GM06990 (cell line): Measurements from ENCODE around the gene RAB38.

Source experiments
- DNase-seq: peaks from one replicate; pipeline ENCODE4 v3.0.0-alpha.2; 2011; ENCODE audit not compliant: insufficient read length; ENCODE audit errors: extremely low read depth
- H3K27me3 ChIP-seq: replicated peaks from 2 replicates; pipeline ENCODE4 v1.6.0; 2011; ENCODE audit warnings: low read length; ENCODE audit not compliant: control insufficient read depth, insufficient read depth
- H3K36me3 ChIP-seq: 2 replicates; pipeline ENCODE4 v1.5.1; 2011; ENCODE audit warnings: low read length; ENCODE audit not compliant: control insufficient read depth, insufficient read depth
- H3K4me3 ChIP-seq: replicated peaks from 2 replicates; pipeline ENCODE4 v1.5.1; 2011; ENCODE audit warnings: low read depth, mild to moderate bottlenecking, control low read depth, low read length
- TF ChIP-seq, protein P1 (sequence below): IDR thresholded peaks from 2 replicates; pipeline ENCODE4 v1.5.1; 2011; ENCODE audit warnings: low read length, control low read depth, mild to moderate bottlenecking, inconsistent platforms; ENCODE audit not compliant: insufficient read depth, poor library complexity, severe bottlenecking

The RAB38 gene

DNA sequence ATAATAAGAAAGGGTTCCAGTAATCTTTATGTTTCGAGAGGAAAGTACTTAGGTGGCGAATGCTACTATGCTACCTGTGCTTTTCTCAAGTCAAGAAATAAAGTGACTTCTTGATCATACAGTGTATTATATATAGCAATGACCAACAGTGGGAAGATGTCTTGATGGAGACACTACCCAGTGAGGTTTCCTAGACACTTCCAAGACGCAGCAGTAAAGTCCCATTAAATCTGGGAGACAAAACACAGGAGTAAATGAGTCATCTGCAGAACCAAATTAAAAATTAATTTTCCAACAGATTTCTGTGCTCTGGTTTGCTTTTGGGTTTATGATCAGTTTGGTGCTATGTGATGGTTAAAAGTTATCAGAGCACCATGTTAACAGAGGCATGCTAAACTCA, 29.1 kb upstream of the RAB38 start:
- DNase-seq = no peak
- Histone ChIP-seq H3K36me3 (no peaks in the 10 kb centered on the region), H3K27me3 (no peaks in the 10 kb centered on the region), H3K4me3 (no peak overlapping the region)
- TF ChIP-seq, protein P1, sequence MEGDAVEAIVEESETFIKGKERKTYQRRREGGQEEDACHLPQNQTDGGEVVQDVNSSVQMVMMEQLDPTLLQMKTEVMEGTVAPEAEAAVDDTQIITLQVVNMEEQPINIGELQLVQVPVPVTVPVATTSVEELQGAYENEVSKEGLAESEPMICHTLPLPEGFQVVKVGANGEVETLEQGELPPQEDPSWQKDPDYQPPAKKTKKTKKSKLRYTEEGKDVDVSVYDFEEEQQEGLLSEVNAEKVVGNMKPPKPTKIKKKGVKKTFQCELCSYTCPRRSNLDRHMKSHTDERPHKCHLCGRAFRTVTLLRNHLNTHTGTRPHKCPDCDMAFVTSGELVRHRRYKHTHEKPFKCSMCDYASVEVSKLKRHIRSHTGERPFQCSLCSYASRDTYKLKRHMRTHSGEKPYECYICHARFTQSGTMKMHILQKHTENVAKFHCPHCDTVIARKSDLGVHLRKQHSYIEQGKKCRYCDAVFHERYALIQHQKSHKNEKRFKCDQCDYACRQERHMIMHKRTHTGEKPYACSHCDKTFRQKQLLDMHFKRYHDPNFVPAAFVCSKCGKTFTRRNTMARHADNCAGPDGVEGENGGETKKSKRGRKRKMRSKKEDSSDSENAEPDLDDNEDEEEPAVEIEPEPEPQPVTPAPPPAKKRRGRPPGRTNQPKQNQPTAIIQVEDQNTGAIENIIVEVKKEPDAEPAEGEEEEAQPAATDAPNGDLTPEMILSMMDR = no peak

DNA sequence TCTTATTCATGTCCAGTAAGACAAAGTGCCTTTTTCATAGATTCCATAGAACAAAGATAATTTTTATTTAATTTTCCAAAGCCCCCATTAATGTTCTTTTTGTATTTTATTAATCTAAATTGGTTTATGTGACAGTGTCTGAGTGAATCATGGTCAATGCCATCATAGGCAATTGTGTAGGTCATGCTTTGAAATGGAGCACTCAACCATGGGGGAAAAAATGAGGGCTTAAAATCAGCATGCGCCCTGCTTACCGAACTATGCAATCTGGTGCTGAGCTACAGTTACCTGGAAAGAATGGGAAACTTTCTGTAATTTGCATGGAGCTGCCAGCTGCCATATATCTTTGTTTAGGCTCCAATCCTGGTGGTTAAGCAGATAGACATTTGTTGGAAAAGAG, 28.4 kb upstream of the RAB38 start:
- H3K4me3 ChIP-seq = no peak overlapping the region
- TF ChIP-seq, protein P1 = no peak
- no peak for DNase-seq
- no peaks in the 10 kb centered on the region for H3K36me3 ChIP-seq
- no peaks in the 10 kb centered on the region for H3K27me3 ChIP-seq

DNA sequence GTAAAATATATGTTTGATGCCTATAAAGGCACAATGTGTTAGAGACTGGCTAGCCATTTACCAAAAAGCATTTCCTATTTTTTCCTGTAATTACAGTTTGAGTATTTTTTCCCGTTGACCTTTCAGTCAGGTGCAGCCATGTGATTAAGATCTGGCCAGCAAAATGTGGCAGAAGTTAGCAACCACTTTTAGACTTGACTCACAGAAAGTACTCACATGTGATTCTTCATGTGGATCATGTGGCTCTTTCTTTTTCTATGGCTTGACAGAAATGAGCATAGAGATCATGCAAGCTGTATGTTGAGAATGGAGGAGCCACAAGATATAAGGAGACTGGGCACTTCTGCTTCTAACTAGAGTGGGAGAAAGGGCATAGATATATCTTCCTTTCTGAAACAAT, 27.3 kb upstream of the RAB38 start:
- DNase-seq = no peak

DNA sequence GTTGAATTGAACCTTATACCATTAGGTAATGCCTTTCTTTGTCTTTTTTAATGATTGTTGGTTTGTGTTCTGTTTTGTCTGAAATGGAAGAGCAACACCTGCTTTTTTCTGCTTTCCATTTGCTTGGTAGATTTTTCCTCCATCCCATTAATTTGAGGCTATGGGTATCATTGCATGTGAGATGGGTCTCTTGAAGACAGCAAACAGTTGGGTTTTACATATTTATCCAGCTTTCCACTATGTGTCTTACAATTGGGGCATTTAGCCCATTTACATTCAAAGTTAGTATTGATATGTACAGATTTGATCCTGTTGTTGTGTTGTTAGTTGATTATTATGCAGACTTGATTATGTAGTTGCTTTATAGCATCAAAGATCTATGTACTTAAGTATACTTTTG, 21.1 kb upstream of the RAB38 start:
- Histone ChIP-seq H3K4me3 (no peak overlapping the region), H3K36me3 (no peaks in the 10 kb centered on the region), H3K27me3 (no peaks in the 10 kb centered on the region)
- DNase-seq = no peak
- TF ChIP-seq, protein P1 = no peak

More for the DNA sequence above, 27.3 kb upstream of the RAB38 start:
- Histone ChIP-seq H3K4me3 (no peak overlapping the region), H3K27me3 (no peaks in the 10 kb centered on the region), H3K36me3 (no peaks in the 10 kb centered on the region)
- TF ChIP-seq, protein P1 = no peak

DNA sequence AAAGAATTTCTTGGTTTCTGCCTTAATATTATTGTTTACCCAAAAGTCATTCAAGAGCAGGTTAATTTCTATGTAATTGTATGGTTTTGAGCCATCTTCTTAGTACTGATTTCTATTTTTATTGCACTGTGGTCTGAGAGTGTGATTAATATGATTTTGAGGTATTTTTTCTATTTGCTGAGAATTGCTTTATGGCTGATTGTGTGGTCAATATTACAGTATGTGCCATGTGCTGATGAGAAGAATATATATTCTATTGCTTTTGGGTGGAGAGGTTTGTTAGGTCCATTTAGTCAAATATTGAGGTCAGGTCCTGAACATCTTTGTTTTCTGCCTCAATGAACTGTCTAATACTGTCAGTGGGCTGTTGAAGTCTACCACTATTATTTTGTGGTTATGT, 20.7 kb upstream of the RAB38 start:
- Histone ChIP-seq H3K4me3 (no peak overlapping the region), H3K27me3 (no peaks in the 10 kb centered on the region), H3K36me3 (no peaks in the 10 kb centered on the region)
- DNase-seq = no peak
- TF ChIP-seq, protein P1 = no peak

DNA sequence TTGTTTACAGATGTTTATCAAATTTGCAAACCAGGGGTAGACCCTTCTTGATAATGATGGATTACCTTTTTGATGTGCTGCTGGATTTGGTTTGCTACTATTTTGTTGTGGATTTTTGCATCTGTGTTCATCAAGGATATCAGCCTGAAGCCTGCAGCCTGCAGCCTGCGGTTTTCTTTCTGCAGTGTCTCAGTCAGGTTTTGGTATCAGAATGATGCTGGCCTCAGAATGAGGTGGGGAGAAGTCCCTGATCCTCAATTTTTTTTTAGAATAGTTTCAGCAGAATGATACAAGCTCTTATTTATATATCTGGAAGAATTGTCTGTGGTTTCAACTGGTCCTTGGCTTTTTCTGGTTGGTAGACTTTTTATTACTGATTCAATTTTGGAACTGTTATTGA, 19.7 kb upstream of the RAB38 start:
- peak; percentile 29 for DNase-seq
- TF ChIP-seq, protein P1 = no peak
- Histone ChIP-seq H3K36me3 (no peaks in the 10 kb centered on the region), H3K27me3 (no peaks in the 10 kb centered on the region), H3K4me3 (no peak overlapping the region)
